DND-41 (cell line): Measurements from ENCODE around the gene GTSF1L.

ENCODE experiments used
- EZH2 ChIP-seq: IDR thresholded peaks from 3 replicates; pipeline ENCODE4 v1.6.1; 2012; ENCODE audit warnings: borderline replicate concordance, low read depth, mild to moderate bottlenecking, moderate library complexity, low read length, inconsistent platforms; ENCODE audit not compliant: severe bottlenecking
- TF ChIP-seq, protein P1 (sequence below): IDR thresholded peaks from 2 replicates; pipeline ENCODE4 v1.5.1; 2012; ENCODE audit warnings: borderline replicate concordance, low read length, moderate library complexity, mild to moderate bottlenecking; ENCODE audit not compliant: poor library complexity, severe bottlenecking; ENCODE audit errors: extremely low read depth

DNA sequence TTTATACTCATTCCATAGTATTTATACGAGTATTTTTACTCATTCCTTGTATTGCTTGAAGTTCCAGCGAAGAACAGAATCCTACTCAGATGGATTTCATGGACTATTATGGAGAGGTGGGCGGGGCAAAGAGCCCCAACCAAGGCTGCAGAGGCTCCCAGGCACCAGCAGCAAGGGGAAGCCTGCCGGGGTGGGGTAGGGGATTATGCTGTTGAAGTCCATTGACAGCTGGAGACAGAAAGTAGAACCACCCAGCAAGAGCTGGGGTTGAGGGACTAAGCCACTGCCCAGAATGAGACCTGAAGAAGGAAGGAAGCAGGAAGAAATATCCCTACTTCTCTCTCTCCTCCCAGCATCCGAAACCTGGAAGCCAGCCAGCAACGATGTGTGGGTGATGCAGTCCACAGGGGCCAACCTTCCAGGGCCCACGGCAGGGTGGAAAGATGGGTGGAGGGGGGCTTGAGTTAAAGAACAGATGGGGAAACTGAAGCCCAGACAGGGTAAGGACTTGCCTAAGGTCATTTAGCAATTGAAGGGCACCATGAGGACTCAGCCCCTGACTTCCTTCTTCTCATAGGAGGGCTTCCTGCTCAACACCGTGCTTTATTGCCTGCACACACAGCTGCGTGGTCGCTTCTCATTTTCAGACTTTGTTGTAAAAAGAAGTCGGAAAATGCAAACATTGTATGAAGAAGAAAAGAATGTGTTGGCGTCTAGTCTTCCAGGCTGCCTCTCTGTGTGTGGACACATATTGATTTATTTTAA is 18.3 kb upstream of the GTSF1L start:
- TF ChIP-seq, protein P1, sequence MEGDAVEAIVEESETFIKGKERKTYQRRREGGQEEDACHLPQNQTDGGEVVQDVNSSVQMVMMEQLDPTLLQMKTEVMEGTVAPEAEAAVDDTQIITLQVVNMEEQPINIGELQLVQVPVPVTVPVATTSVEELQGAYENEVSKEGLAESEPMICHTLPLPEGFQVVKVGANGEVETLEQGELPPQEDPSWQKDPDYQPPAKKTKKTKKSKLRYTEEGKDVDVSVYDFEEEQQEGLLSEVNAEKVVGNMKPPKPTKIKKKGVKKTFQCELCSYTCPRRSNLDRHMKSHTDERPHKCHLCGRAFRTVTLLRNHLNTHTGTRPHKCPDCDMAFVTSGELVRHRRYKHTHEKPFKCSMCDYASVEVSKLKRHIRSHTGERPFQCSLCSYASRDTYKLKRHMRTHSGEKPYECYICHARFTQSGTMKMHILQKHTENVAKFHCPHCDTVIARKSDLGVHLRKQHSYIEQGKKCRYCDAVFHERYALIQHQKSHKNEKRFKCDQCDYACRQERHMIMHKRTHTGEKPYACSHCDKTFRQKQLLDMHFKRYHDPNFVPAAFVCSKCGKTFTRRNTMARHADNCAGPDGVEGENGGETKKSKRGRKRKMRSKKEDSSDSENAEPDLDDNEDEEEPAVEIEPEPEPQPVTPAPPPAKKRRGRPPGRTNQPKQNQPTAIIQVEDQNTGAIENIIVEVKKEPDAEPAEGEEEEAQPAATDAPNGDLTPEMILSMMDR, result no peak
- no peak for TF ChIP-seq EZH2
